GM12801 (cell line): Measurements from ENCODE around the gene FAM124A.

Source experiments
- TF ChIP-seq, protein P1 (sequence below): IDR thresholded peaks from one replicate; pipeline ENCODE4 v1.5.1; 2011; ENCODE audit warnings: control low read depth; ENCODE audit not compliant: insufficient read length; ENCODE audit errors: extremely low read depth

Gene FAM124A

DNA sequence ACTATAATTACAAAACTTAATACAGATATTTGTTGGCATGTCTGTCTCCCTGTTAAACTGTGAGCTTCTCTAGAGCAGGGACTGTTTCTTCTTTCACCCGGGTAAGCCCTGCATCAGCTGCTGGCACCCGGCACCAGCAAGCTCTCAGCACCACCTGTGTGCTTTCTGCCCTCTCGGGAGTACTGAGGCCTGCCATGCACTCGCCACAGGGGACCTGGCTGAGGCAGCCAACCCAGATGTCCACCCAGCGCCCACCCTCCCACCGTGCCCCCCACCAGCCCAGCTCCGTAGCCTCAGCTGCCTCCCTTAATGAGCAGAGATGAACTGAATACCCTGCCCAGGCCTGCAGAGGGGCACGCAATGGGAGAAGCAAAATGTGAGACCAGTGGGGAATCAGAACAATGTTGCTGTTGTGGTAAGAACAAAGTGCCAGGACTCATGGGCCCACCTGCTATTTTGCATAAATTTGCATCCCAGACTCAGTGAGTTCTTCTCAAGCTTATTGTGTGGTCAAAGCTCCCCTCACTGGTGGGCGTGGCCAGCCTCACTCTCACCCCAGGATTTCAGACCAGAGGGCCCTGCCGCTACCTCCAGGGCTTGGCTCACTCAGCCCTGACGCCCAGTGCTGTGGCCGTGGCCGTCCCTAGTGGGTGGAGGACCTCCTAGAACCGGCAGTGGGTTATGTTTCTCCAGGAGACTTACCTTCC lies 102.7 kb downstream of the FAM124A start:
- TF ChIP-seq, protein P1, sequence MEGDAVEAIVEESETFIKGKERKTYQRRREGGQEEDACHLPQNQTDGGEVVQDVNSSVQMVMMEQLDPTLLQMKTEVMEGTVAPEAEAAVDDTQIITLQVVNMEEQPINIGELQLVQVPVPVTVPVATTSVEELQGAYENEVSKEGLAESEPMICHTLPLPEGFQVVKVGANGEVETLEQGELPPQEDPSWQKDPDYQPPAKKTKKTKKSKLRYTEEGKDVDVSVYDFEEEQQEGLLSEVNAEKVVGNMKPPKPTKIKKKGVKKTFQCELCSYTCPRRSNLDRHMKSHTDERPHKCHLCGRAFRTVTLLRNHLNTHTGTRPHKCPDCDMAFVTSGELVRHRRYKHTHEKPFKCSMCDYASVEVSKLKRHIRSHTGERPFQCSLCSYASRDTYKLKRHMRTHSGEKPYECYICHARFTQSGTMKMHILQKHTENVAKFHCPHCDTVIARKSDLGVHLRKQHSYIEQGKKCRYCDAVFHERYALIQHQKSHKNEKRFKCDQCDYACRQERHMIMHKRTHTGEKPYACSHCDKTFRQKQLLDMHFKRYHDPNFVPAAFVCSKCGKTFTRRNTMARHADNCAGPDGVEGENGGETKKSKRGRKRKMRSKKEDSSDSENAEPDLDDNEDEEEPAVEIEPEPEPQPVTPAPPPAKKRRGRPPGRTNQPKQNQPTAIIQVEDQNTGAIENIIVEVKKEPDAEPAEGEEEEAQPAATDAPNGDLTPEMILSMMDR: no peak

- TF ChIP-seq, protein P1: no peak
Measured at GRCh38 chr13:51325837-51326236, 103.6 kb downstream of the FAM124A start.

DNA sequence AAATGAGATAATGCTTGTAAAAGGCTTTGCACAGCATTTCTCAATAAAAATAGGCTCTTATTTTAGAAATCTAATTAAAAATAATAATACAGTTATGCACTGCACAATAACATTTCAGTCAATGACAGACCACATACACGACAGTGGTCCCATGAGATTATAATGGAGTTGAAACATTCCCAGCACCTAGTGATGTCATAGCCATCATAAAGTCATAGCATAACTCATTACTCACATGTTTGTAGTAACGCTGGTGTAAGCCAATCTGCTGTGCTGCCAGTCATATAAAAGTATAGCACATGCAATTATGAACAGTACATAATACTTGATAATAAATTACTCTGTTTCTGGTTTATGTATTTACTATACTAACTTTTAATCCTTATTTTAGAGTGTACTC lies 104.6 kb downstream of the FAM124A start:
- TF ChIP-seq, protein P1: no peak

- TF ChIP-seq, protein P1: no peak
Measured at GRCh38 chr13:51327961-51328360, 105.8 kb downstream of the FAM124A start.

GRCh38 chr13:51328488-51328887 lies 106.3 kb downstream of the FAM124A start:
- TF ChIP-seq, protein P1: no peak

DNA sequence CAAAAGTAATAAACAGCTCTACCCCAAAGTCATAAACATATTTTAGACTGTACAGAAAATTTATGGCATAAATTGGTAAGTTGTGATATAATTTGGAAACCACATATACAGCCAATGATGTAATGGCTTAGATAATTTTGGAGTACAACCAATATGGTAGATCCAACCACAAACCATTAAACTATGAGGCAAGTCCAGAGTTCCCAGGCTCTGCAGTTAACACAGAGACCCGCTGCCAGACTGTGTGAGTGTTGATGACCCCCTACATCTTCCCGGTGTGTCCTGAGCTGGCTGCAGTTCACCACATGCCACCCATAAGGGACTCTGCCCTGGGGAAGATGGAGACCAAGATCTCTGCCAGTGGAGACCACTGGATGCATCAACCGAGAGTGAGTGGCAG lies 107.4 kb downstream of the FAM124A start:
- TF ChIP-seq, protein P1: no peak

GRCh38 chr13:51330791-51331190 lies 108.6 kb downstream of the FAM124A start:
- TF ChIP-seq, protein P1: no peak
